ENCODE measurements around the gene POR. TPM values are rescaled to one million over a fixed set of nuclear protein-coding genes. Genes with fewer than 3 reads are reported as not detected.

Gene POR
- total and polyA plus RNA-seq, 2 of the 8 experiments (the other 6 are each of a cell fraction or from before 2014, with no cell fraction given), result 98.7 to 144 TPM

DNA sequence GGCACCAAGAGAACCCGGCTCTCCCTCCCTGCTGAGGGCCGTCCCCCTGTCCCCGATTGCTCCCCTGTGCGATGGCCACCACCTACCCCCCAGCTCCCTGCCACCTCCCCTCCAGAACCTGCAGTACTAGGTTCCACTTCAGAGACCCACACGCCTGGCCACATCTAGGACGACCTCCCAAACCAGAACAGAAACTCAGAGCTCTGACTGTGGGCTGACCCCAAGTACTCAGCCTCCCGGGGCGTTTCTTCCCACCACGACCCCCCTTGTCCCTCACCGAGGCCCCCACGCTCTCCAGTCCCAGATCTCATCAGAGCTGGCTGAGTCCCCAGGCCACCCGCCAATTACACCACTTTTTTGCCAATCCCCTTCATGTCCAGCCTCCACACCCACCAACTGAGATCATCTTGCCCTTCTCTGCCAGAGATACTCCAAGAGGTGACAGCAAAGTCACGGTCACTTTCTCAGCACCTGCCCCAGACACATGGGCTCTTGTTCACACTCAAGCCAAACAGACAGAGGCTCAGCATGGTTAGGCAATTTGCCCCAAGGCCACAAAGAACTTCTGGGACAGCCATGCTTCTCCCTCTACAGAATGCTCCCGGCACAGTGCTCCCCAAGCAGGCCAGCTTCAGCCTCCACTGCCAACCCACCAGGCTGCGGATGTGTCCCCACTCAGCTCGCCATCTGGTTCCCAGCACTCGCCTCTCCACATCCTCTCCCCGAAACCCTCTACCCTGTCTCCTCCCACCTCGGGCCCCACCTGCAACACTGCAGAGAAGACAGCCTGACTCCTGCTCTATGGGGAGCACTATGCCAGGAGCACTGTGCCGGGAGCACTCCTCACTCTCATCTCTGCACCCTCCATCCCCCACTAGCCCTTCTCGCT is 74.8 kb downstream of the POR start:
- POLR2A ChIA-PET (ENCODE audit: partially characterized antibody), result interaction anchor here (0.6 kb wide), 1 partner anchor 33 kb away, joined by 4 read pairs; no protein-coding TSS in a partner anchor
- no peak overlapping the region; the same call in 1 of the 2 replicates for H3K18ac ChIP-seq (ENCODE audit: extremely low read depth, low read length)
- H3K9ac ChIP-seq (replicated peaks in 1 of 4; ENCODE audit: extremely low read depth in 1 of 4, low read depth in 3 of 4, low read length in 3 of 4), result no peak overlapping the region
- FAIRE-seq (no peak), DNase-seq (ENCODE audit: low read depth in 1 of 2, low spot score in 2 of 2) (peak in 1 of 2 experiments; percentile 46)
- 81% methylated on average over 19 of the region's 21 CpGs; no CpG with 5 or more reads in 1 of the 2 experiments for WGBS, 2 experiments (ENCODE audit: extremely low coverage in 1 of 2, insufficient coverage in 1 of 2, insufficient read length in 1 of 2, insufficient replicate concordance in 2 of 2, low coverage in 1 of 2, low lambda C conversion rate in 2 of 2, missing lambda C conversion rate in 1 of 2)
- H3K27me3 ChIP-seq (replicated peaks in 1 of 4; ENCODE audit: control insufficient read depth in 3 of 4, extremely low read depth in 1 of 4, insufficient read depth in 3 of 4, low read length in 3 of 4), result no peaks in the 10 kb centered on the region
- peaks cover 0 to 25% (median 18%) of the 10 kb centered on the region in 4 experiments; a peak in 6 of 7 replicates for H3K4me1 ChIP-seq (replicated peaks in 1 of 4; ENCODE audit: control insufficient read depth in 3 of 4, insufficient read depth in 4 of 4, low read length in 3 of 4)
- H2AK5ac ChIP-seq (ENCODE audit: low read depth, low read length), result peak overlapping the region; percentile 82; the same call in 1 of the 2 replicates
- H3K9me3 ChIP-seq (ENCODE audit: insufficient read depth in 2 of 2, low read depth in 1 of 2, low read length in 1 of 2), result no peaks in the 10 kb centered on the region
- H3K79me2 ChIP-seq (ENCODE audit: control insufficient read depth in 1 of 2, insufficient read depth in 2 of 2, low read length in 2 of 2), result no peaks in the 10 kb centered on the region
- peak overlapping the region; percentile 95 for H2BK15ac ChIP-seq (ENCODE audit: low read length)
- H4K5ac ChIP-seq (ENCODE audit: insufficient read length, low read depth, low read length), result peak overlapping the region; percentile 18
- 0 out of 4 replicates have a peak overlapping the region, but pooled peaks of 1 of the 2 experiments have one; percentile 18 for H3K4me2 ChIP-seq (ENCODE audit: insufficient read depth in 1 of 2, low read depth in 2 of 2, low read length in 2 of 2)
- peak overlapping the region; percentile 43; the same call in 1 of the 2 replicates for H2BK20ac ChIP-seq (ENCODE audit: low read length)
- 0 out of 2 replicates have a peak, but pooled peaks cover 2% of the 10 kb centered on the region for H3K79me1 ChIP-seq (ENCODE audit: low read depth, low read length)
- no peak overlapping the region for H3K14ac ChIP-seq (ENCODE audit: insufficient read length)
- H3K56ac ChIP-seq (replicated peaks; ENCODE audit: insufficient read length, low read depth, low read length), result no peak overlapping the region
- H4K20me1 ChIP-seq (replicated peaks in 1 of 2; ENCODE audit: control insufficient read depth in 1 of 2, insufficient read depth in 2 of 2, low read length in 2 of 2), result no peaks in the 10 kb centered on the region
- H2BK12ac ChIP-seq (ENCODE audit: low read depth, low read length), result peak overlapping the region; percentile 85; the same call in 1 of the 2 replicates
- no peak overlapping the region for H3K4me3 ChIP-seq (ENCODE audit: extremely low read depth in 1 of 4, insufficient read depth in 2 of 4, low read depth in 3 of 4, low read length in 4 of 4)
- peaks cover 0 to 22% (median 14%) of the 10 kb centered on the region in 4 experiments; a peak in 5 of 8 replicates for H3K36me3 ChIP-seq (ENCODE audit: control insufficient read depth in 2 of 4, insufficient read depth in 4 of 4, low read length in 3 of 4)
- no peak overlapping the region; the same call in 1 of the 2 replicates for H4K8ac ChIP-seq (ENCODE audit: extremely low read depth, insufficient read depth, low read length)
- H3K23ac ChIP-seq (ENCODE audit: insufficient read length), result no peak overlapping the region
- peaks cover 11% of the 10 kb centered on the region; the same call in 1 of the 2 replicates for H3K23me2 ChIP-seq (ENCODE audit: low read depth, low read length)
- peak overlapping the region; percentile 81 for H3K4ac ChIP-seq (replicated peaks; ENCODE audit: insufficient read length, low read depth, low read length)
- H3K27ac ChIP-seq (ENCODE audit: low read depth, low read length), result peak overlapping the region; percentile 36; the same call in 1 of the 2 replicates
- H2BK5ac ChIP-seq (ENCODE audit: low read depth, low read length), result peak overlapping the region; percentile 84; the same call in 1 of the 2 replicates
- H2BK120ac ChIP-seq (replicated peaks; ENCODE audit: low read depth, low read length), result peak overlapping the region; percentile 2
- CTCF ChIA-PET (ENCODE audit: partially characterized antibody), result interaction anchor here (1.1 to 6.3 kb wide), 4 partner anchors 8 to 39 kb away, joined by 4 to 41 read pairs (median 6); no protein-coding TSS in a partner anchor
- H4K91ac ChIP-seq (replicated peaks; ENCODE audit: insufficient read length, low read length), result peak overlapping the region; percentile 36
- H2AFZ ChIP-seq (ENCODE audit: low read length), result no peak overlapping the region
- no peak for TF ChIP-seq HDAC2 (IDR thresholded peaks at IDR 0.05; ENCODE audit: borderline replicate concordance in 1 of 2, low read depth in 2 of 2, low read length in 2 of 2)
- TF ChIP-seq, protein P1, sequence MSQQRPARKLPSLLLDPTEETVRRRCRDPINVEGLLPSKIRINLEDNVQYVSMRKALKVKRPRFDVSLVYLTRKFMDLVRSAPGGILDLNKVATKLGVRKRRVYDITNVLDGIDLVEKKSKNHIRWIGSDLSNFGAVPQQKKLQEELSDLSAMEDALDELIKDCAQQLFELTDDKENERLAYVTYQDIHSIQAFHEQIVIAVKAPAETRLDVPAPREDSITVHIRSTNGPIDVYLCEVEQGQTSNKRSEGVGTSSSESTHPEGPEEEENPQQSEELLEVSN (IDR thresholded peaks at IDR 0.05), result no peak
- TF ChIP-seq BACH1 (IDR thresholded peaks at IDR 0.05; ENCODE audit: low read length), result no peak
- no peak for TF ChIP-seq RAD21 (IDR thresholded peaks at IDR 0.05 in 1 of 2, conservative IDR thresholded peaks at IDR 0.05 in 1 of 2; ENCODE audit: low read depth in 2 of 2, low read length in 2 of 2)
- no peak for TF ChIP-seq RBBP5 (IDR thresholded peaks at IDR 0.05; ENCODE audit: borderline replicate concordance, low read depth, low read length)
- no peak for TF ChIP-seq SIN3A (conservative IDR thresholded peaks at IDR 0.05 in 1 of 2, IDR thresholded peaks at IDR 0.05 in 1 of 2; ENCODE audit: low read depth in 1 of 2, low read length in 2 of 2)
- no peak for TF ChIP-seq GABPA (IDR thresholded peaks at IDR 0.05; ENCODE audit: borderline replicate concordance, insufficient read depth, low read length)
- TF ChIP-seq TEAD4 (IDR thresholded peaks at IDR 0.05; ENCODE audit: low read depth, low read length), result no peak
